ENCODE data around the gene FANCC.
"Not testable (repeated sequence)": the region's sequence is repeated elsewhere in the genome, so short reads cannot be mapped to it uniquely, and the experiment has no call there.

Gene FANCC

GRCh38 chr9:95276395-95276954, 41.0 kb downstream of the FANCC start:
- no peak for DNase-seq

- not testable (repeated sequence) for DNase-seq
Measured at GRCh38 chr9:95274160-95274559, 43.3 kb downstream of the FANCC start.

GRCh38 chr9:95273369-95274022, 44.0 kb downstream of the FANCC start:
- no peak for DNase-seq

GRCh38 chr9:95272830-95273229, 44.7 kb downstream of the FANCC start:
- no peak for DNase-seq

- no peak for DNase-seq
Measured at GRCh38 chr9:95270790-95271189, 46.7 kb downstream of the FANCC start.

GRCh38 chr9:95269803-95270773, 47.4 kb downstream of the FANCC start:
- DNase-seq: not testable (repeated sequence)

GRCh38 chr9:95268681-95269080, 48.8 kb downstream of the FANCC start:
- DNase-seq: no peak

GRCh38 chr9:95266649-95267048, 50.9 kb downstream of the FANCC start:
- no peak for DNase-seq

- DNase-seq: no peak
Measured at GRCh38 chr9:95265960-95266359, 51.5 kb downstream of the FANCC start.

- DNase-seq: no peak
Measured at GRCh38 chr9:95264954-95265615, 52.4 kb downstream of the FANCC start.

- no peak for DNase-seq
Measured at GRCh38 chr9:95261890-95262289, 55.6 kb downstream of the FANCC start.

- DNase-seq: no peak
Measured at GRCh38 chr9:95250462-95251221, 66.9 kb downstream of the FANCC start.

- DNase-seq: no peak
Measured at GRCh38 chr9:95249986-95250385, 67.5 kb downstream of the FANCC start.

- DNase-seq: no peak
Measured at GRCh38 chr9:95246547-95246946, 71.0 kb downstream of the FANCC start.

GRCh38 chr9:95242613-95243012, 74.9 kb downstream of the FANCC start:
- no peak for DNase-seq

- no peak for DNase-seq
Measured at GRCh38 chr9:95239071-95239470, 78.4 kb downstream of the FANCC start.

GRCh38 chr9:95237336-95237735, 80.2 kb downstream of the FANCC start:
- DNase-seq: no peak

GRCh38 chr9:95230046-95230445, 87.5 kb downstream of the FANCC start:
- no peak for DNase-seq

GRCh38 chr9:95229230-95229915, 88.1 kb downstream of the FANCC start:
- DNase-seq: no peak

- no peak for DNase-seq
Measured at GRCh38 chr9:95226921-95227320, 90.6 kb downstream of the FANCC start.

- DNase-seq: no peak
Measured at GRCh38 chr9:95225726-95226106, 91.8 kb downstream of the FANCC start.
